Frontal cortex (tissue), 4 donors: ENCODE data around the gene BACE2. TPM values are rescaled to one million over a fixed set of nuclear protein-coding genes. Genes with fewer than 3 reads are reported as not detected.
"Not testable (repeated sequence)": the region's sequence is repeated elsewhere in the genome, so short reads cannot be mapped to it uniquely, and the experiment has no call there.

Source experiments
- DNase-seq, 2 donors: peaks; one replicate each; pipeline ENCODE4 v3.0.0; 2012; ENCODE audit warnings: low spot score in 2 of 2
- FAIRE-seq: peaks from 2 replicates; lab custom pipeline; 2012; peaks lifted over from hg19 to GRCh38; lab: Jason Lieb, UNC
- total RNA-seq: library from RNA; depleted of rRNA; stranded (reverse); fragments of >200 nt; gene quantifications from one replicate; pipeline ENCODE4 v1.2.3, GENCODE V29; 2014
- donor health status: control.
- donor health status: control.
- donor health status: control.

Gene BACE2
- total RNA-seq, 1 donor from 2014 or later: 10.2 TPM

DNA sequence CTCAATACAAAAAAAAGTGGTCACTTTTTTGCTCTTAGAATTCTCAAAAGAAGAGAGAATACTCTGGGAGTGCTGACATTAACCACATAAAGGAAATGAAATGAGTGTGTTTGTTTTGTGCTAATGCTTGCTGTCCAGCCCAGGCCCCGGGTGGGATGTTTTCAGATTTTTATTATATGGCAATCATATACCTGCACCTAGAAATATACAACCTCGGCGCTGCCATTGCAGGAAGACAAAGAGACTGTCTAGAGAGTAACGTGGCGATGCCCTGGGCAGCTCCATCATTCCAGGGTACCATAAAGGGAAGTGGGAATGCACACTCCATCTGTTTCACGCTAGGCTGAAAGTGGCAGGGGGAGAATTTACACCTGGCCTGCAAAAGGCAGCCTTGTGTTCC is 7.1 kb downstream of the BACE2 start:
- DNase-seq: no peak
- FAIRE-seq: no peak

DNA sequence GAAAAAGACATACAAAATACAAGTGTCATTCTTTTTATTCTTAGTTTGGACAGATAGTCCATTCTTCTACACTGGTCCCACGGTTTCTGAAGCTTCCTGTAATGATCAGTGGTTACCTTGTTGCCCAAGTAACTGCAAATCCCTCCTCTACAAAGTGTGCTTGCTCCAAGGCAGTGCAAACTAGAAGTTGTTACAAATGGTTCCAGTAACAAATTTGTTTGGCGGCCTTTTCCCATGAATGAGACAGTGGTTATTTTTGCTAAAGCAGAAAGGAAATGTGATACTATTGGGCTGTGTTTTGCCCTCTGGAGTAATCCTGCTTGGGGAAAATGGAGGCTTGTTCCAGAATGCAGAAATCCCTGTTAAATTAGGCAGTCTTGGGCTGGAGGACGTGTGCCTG is 8.9 kb downstream of the BACE2 start:
- DNase-seq (no peak), FAIRE-seq (no peak)

DNA sequence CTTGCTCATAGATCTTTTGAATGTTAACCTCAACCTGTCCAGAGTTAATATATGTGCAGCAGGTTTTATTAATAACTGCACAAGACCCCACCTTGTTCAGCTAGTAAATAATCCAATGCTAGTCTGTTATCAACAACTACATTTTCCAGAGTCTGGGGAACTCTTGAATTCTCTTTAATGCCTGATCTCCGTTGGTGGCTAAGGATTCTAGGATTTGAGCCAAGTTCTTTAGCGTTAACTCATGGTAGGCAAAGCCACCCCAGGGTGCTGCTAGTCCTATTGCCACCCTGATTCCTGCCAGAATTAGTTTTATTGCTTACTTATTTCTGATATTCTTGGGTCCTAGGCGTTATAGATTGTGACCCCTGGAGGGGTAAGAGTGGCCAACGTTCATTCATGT is 12.8 kb downstream of the BACE2 start:
- DNase-seq (no peak), FAIRE-seq (no peak)

DNA sequence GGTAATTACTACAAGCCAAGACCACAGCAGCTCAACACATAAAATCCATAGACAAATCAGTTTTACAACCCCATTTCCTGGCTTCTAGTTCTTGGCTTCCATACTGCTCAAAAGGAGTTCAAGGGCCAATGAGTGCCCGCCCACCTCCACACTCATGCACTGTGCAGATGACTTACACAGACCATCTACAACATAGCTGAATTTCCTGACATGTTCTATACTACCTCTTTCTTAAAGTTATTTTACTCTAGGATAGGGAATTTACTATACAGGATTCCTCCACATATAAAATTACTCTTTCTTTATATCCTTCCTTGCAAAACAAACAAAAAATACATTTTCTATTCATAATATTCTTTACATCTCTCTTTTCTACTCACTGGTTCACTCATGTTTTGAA is 14.6 kb downstream of the BACE2 start:
- no peak for FAIRE-seq
- no peak for DNase-seq

DNA sequence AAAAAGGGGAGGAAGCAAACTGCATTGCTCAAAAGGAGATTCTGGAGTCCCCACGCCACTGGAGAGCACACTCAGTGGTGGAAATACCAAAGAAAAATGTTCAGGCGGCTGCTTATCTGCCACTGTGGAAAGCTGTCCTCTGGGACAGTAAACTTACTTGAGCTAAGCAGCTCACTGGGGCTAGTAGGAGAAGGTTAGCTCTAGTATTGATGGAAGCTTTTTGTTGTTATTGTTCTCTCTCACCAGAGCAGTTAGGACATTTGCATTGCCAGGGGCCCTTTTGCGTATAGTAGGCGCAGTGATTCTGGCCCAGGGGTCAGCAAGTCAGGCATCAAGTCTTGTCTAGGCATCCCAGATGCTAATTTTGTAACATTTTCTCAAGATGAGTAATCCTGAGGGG is 15.6 kb downstream of the BACE2 start:
- no peak for FAIRE-seq
- no peak for DNase-seq

DNA sequence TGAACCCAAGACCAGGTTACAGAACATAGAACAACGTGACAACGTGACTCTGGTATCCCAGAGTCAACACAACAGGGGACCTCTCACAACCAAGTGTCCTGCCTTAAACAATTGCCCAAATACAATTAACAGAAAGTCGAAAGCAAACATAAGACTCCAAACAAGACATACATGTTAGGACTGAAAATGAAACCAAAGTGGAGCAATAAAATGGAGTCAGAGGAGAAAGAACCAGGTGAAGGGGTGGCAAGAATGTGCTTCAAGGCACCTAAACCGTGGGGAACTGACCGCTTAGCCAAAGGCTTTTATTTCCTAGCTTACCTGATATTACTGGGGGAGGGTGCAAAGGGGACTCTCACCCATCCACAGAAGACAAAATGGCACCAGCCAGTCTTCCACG is 17.8 kb downstream of the BACE2 start:
- DNase-seq: no peak
- FAIRE-seq: no peak

DNA sequence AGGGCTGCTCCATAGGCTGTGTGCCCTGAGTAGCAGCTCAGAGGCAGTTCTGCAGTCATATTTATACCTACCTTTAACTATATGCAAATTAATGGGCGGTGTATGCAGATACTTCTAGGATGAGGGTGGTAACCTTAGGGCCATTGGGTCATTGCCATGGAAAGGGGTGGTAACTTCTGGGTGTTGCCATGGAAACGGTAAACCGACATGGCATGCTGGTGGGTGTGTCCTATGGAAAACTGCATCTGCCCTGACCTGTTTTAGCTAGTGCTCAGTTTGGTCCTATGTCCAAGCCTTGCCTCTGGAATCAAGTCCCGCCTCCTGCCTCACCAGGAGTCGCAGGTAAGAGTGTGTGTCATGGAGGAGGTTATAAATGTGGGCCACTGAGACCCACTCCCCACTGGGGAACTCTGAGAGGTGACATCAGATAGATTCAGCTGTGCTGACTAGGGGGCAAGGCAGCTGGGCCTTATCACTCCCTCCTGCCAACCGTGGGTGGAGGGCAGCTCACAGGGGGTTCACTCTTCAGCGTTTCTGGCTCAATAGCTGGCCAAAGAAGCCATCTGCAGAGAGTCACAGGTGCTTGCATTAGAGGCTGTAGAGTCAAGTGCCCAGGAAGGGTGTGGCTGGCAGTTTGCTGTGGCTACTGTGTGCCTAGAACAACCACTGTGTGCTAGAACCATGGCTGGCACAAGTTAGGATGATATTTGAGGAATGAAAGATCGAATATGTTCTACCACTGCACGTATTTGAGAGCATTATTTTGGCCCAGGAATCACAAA is 19.0 kb downstream of the BACE2 start:
- DNase-seq: no peak
- no peak for FAIRE-seq

DNA sequence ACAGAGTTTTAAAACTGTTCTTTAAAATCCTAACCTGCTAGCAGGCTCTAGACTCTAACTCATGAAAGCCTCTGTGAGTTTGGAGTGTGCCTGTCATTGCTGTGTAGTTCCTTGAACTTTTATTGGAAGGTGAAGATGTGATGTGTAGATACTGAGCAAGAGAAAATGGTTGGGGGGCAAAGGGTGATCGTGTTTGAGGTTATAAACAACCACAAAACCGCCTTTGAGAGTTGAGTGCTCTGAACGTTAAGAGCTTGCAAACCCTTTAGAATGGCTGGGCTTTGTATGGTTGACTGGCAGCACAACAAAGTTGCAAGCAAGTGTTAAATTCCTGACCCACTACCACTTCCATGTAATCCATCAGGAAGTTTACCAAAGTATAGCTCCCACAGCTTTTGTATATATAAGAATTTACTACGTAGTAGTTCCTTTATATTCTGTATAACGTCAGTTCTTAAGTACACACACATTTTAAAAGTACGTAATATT is 19.6 kb downstream of the BACE2 start:
- no peak for DNase-seq
- FAIRE-seq: no peak

DNA sequence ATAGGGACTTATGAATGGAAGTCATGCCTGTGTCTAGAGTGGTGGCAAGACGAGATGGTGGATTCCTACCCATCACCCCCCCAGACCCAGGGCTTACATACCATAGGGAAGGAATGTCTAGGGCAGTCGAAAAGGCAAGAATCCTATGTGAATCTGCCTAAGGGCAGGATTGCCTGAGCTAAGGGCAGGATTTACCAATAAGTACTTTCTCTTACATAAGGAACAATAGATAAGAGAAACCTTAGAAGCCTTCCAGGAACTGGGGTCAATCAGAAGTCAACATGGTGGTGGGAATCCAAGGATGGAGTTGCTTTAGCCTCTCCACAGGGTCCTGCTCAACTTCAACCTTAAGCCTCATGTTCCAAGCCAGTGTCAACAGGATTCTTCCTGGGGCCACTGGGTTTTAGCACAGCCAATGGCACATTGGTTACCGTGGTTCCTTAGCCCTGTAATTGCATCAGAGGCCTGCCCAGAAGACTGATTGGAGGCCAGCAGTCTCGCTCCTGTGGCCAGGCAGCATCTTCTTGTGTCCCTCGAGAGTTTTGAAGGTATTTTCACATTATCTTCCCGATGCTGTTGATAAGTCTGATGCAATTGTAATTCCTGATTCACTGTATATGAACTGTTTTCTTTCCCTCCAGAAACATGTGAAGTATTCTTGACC is 20.7 kb downstream of the BACE2 start:
- FAIRE-seq (no peak), DNase-seq (no peak)

DNA sequence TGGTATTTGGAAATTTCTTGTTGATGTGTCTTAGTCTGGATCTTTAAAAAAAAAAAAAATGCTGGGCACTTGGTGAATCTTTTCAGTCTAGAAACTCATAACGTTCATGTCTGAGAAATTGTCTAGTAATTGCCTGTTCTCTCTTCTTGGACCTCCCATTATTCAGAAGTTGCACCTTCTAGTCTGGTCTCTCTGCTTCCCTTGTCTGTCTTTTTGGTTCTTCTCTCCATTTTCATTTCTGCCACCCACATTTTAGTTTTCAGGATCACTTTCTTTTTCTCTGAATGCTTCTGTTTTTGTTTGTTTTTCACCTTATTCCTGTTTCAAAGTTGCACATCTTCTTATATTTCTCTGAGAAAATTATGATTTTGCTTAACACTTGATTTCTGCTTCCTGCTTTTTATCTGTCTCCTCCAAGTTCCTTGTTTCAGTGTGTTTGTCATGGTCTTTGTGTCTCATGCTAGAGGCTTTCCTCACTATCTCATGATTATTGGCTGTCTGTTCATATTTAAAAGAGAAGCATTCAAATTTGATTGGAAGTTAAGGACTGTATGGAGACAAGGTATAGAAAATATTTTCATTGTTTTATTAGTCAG is 21.3 kb downstream of the BACE2 start:
- FAIRE-seq: no peak
- DNase-seq: no peak

DNA sequence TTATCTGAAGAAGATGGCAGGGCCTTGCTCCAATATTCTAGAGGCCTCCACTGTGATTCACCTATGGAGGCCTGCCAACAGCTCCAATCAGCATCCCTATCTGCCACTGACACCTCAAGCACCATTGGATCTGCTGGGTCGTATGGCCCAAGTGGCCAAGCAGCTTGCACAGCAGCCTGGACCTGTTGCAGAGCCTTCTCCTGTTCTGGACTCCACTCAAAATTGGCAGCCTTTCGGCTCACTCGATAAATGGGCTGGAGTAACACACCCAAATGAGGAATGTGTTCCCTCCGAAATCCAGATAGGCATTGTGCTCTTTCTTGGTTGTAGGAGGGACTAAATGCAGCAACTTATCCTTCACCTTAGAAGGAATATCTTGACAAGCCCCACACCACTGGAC is 24.6 kb downstream of the BACE2 start:
- DNase-seq, FAIRE-seq: not testable (repeated sequence)

DNA sequence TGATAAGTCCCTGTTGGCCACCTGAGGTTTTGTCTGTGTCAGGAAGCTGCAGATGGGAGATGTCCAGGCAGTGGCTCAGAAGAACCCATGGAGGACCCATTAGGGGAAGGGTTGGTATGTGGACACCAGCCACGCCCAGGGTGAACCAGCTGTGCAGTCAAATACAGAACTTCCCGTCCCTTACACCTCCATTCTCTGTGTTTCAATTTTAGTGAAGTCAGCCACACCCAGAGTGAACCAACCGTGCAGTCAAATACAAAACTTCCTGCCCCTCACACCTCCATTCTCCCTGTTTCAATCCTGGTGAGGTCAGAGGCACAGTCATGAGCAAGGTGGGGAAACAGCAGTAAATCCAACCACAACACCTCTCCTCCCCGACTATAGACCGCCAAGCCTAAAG is 27.4 kb downstream of the BACE2 start:
- FAIRE-seq: no peak
- no peak for DNase-seq

DNA sequence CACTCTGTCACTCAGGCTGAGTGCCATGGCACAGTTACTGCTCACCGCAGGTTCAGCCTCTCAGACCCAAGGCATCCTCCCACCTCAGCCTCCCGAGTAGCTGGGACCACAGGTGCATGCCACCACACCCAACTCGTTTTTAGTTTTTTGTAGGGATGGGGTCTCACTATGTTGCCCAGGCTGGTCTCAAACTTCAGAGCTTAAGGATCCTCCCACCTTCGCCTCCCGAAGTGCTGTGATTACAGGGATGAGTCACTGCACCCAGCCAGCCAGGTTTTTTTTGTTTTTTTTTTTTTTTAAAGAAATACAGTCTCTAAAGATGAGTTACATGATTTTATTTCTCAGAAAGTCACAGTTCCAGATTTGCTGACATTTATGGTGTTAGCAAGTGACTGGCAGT is 29.0 kb downstream of the BACE2 start:
- FAIRE-seq (no peak), DNase-seq (no peak)

DNA sequence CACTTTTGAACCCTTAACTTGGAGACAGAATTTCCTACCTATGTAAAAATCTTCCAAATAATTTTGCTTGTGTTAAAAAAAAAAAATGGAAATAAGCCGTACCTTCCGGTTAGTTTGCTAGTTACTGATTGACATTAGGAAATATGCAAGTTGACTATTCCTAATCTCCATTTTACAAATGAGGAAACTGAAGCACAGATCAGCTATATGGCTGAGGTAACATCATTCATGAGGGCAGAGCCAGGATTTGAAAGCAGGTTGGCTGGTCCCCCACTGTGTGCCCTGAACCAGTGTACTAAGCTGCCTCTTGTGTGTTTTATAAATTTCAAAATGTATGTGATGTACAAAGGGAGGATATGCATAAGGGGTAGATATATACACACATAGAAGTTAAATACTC is 29.6 kb downstream of the BACE2 start:
- FAIRE-seq (no peak), DNase-seq (no peak)

DNA sequence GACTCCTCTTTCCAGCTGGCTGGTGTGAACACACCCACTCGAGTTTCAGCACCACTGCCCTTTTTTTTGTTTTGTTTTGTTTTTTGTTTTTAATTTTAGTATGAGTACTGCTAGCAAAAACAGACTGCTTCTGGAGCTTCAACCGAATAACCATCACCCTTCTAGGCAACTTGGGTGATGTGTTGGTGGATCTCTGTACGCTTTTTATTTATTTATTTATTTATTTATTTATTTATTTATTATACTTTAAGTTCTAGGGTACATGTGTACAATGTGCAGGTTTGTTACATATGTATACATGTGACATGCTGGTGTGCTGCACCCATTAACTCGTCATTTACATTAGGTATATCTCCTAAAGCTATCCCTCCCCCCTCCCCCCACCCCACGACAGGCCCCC is 30.7 kb downstream of the BACE2 start:
- FAIRE-seq, DNase-seq: not testable (repeated sequence)

DNA sequence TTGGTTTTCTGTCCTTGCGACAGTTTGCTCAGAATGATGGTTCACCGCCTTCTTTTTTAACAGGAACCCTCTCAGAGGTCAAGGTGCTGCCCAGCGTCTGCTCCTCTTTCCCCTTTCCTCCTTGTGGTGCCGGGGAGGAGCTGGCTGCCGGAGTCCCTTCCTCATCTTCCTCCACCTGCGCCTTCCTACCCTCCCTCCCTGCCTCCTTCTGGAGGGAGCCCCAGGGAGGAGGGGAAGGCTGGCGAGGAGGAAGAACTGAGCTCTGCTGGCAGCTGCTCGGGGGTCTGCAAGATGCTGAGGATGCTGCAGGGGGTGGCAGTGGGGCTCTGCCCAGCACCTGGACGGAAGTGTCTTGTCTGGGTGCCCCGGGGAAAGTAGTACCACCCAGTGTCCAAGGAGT is 31.2 kb downstream of the BACE2 start:
- FAIRE-seq (no peak), DNase-seq (no peak)

DNA sequence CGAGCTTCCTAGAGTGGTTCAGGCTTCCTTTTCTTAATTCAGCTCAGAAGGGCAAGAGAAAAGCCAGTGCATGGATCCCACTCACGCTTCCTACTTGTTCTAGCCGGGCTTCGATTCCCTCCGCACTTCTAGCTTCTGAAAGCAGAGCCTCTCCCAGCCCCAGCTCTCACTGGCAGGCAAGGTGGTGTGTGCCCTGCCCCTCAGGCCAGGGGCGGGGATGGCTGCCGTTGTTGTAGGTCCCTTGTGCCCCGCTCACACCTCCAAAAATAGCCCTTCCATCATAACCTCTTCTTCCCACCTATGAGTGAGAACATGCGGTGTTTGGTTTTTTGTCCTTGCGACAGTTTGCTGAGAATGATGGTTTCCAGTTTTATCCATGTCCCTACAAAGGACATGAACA is 31.6 kb downstream of the BACE2 start:
- FAIRE-seq: no peak
- no peak for DNase-seq

DNA sequence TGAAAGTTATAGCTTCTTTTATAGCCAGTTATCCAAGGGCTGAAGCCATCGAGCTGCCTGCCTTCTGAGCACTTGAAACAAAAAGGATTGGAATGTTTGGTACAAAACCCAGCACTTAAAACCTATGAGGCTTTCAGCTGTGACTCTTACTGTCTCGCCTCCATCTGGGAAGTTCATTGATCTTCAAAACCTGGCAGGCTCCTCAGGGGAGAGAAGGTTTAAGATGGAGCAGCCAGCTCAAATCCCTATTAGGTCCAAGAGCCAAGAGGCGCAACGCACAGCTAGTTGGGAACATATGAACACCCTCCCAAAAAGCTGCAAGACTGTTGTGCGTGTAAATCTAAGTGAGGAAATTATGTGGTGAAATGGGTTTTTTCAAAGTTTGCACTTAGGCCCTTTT is 33.4 kb downstream of the BACE2 start:
- DNase-seq (no peak), FAIRE-seq (no peak)

DNA sequence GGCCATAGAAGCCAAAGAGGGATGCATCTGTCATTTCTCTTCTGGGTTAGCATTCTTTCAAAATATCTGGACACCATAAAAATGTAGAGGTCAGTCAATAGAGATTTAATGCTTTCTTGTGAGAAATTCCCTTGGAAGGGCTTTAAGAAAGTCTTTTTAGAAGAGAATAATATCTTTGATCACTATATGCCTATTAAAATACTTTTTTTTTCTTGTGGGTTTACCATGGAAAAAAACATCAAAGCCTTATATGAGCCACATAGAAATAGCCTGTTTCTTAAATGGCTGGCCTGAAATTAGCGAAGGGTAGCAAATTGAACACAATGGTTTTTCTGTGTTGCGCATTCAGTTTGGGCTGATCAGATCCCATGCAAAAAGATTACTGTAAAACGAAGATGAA is 36.8 kb downstream of the BACE2 start:
- DNase-seq (no peak), FAIRE-seq (no peak)

DNA sequence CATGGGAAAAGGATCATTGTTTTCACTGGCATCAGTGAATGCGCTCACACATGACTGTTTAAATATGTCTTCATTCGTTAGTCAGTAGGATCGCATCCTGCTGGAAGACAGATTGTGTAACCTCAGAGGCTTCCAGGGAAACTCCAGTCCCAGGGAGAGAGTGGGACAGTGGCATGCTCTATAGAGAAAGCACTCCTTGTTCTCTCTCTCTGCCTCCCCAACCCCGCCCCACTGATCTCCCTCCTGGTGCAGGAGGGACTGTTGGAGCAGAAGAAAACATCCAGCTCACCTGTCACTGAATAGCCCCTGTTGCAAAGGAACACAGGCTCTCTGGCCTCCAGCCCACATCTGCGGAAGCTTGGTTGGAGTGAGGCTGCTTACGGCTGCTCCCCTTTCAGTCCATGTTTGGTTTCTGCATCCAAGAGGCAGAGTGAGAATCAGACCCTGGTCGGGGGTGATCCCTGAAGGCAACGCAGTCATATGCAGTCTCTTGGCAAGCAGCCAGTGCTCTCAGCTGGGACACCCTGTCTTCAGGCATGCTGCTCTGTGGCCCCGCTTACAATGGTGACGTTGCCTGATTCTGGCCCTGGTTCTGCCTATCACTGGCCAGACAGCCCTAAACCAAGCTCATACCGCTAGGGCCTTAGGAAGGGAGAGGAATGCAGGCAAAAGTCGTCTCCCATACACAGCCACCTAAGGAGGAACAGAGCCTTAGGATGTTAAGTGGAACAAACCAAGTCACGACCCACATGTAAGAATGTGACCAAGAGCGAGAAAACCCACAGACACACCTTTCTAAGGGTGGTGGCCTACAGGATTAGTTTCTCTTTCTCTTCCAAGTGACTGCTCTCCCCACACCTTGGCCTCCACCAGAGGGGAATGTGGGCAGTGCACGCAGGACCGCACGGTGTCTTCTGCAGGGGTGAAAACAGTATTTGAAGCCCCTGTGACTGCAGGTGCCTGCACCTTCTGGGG is 39.7 kb downstream of the BACE2 start:
- FAIRE-seq (no peak), DNase-seq (peak; percentile 10 to 28)
